Fibroblast of lung (primary cell): Measurements from ENCODE around the gene ITGA2. TPM values are rescaled to one million over a fixed set of nuclear protein-coding genes. Genes with fewer than 3 reads are reported as not detected.
A peak's percentile ranks its signal among the peaks of the same experiment; 100 is the strongest.

Experiments used
- DNase-seq, 2 donors: peaks; one replicate each; pipeline versions ENCODE4 v3.0.0 to v3.0.0-alpha.2; 2010; ENCODE audit warnings: low read depth in 2 of 2
- H2AFZ ChIP-seq: 2 replicates; pipeline ENCODE4 v1.5.1; 2012; ENCODE audit warnings: low read length, control low read depth, inconsistent platforms
- H3K27ac ChIP-seq: 2 replicates; pipeline ENCODE4 v1.5.1; 2011; ENCODE audit warnings: low read length, control low read depth; ENCODE audit not compliant: insufficient read depth
- H3K27me3 ChIP-seq: 2 replicates; pipeline ENCODE4 v1.5.1; 2011; ENCODE audit warnings: mild to moderate bottlenecking, low read length; ENCODE audit not compliant: control insufficient read depth, insufficient read depth
- H3K36me3 ChIP-seq: 2 replicates; pipeline ENCODE4 v1.5.1; 2011; ENCODE audit warnings: low read length; ENCODE audit not compliant: control insufficient read depth, insufficient read depth
- H3K4me1 ChIP-seq: 2 replicates; pipeline ENCODE4 v1.5.1; 2011; ENCODE audit warnings: low read length; ENCODE audit not compliant: control insufficient read depth, insufficient read depth; ENCODE audit errors: extremely low read depth
- H3K4me2 ChIP-seq: 2 replicates; pipeline ENCODE4 v1.5.1; 2011; ENCODE audit warnings: low read length, control low read depth; ENCODE audit not compliant: insufficient read depth; ENCODE audit errors: extremely low read depth
- H3K4me3 ChIP-seq, 4 experiments: fragments of 200-600 bp in 1 of 4; sonication (generic) in 1 of 4; replicated peaks in 1 of 4; 2 replicates each; pipeline ENCODE4 v1.5.1; 2011 to 2016; ENCODE audit warnings: low read length in 4 of 4, low read depth in 3 of 4, mild to moderate bottlenecking in 3 of 4, control low read depth in 2 of 4, inconsistent platforms in 1 of 4, mixed read lengths in 1 of 4; ENCODE audit not compliant: insufficient read depth in 1 of 4; ENCODE audit errors: control extremely low read depth in 1 of 4
- H3K79me2 ChIP-seq: 2 replicates; pipeline ENCODE4 v1.5.1; 2012; ENCODE audit warnings: mild to moderate bottlenecking, low read length, inconsistent platforms; ENCODE audit not compliant: control insufficient read depth, insufficient read depth
- H3K9ac ChIP-seq: 2 replicates; pipeline ENCODE4 v1.5.1; 2011; ENCODE audit warnings: mild to moderate bottlenecking, low read length, control low read depth; ENCODE audit not compliant: insufficient read depth
- H3K9me3 ChIP-seq: 2 replicates; pipeline ENCODE4 v1.5.1; 2012; ENCODE audit warnings: low read depth, low read length; ENCODE audit not compliant: control insufficient read depth, insufficient read depth
- H4K20me1 ChIP-seq: 2 replicates; pipeline ENCODE4 v1.5.1; 2011; ENCODE audit warnings: low read length; ENCODE audit not compliant: control insufficient read depth, insufficient read depth; ENCODE audit errors: extremely low read depth
- EZH2 ChIP-seq: IDR thresholded peaks from 2 replicates; pipeline ENCODE4 v1.5.1; 2012; ENCODE audit warnings: low read length, control low read depth, mild to moderate bottlenecking; ENCODE audit errors: missing control alignments
- polyA plus RNA-seq, 2 donors: library from polyadenylated mRNA; depleted of rRNA in 1 of 2; stranded (reverse) in 1 of 2; unstranded in 1 of 2; fragments of >200 nt; gene quantifications; 2 replicates each; pipeline ENCODE4 v1.2.1, GENCODE V29; 2011 to 2012; ENCODE audit warnings: missing spikeins in 1 of 2
- total RNA-seq: library from RNA; depleted of rRNA; stranded (reverse); fragments of >200 nt; gene quantifications from 2 replicates; pipeline ENCODE4 v1.2.1, GENCODE V29; 2014
- TF ChIP-seq, protein P1 (sequence below), 2 donors: IDR thresholded peaks in 1 of 2; conservative IDR thresholded peaks in 1 of 2; 1 replicate in 1 of 2; 2 replicates in 1 of 2; pipeline ENCODE4 v1.5.1; 2011 to 2012; ENCODE audit warnings: low read length in 2 of 2, control low read depth in 1 of 2, inconsistent platforms in 1 of 2, low read depth in 1 of 2, mild to moderate bottlenecking in 1 of 2

Gene ITGA2
- total and polyA plus RNA-seq, 2 donors (not counting 1 experiment from before 2014, with no cell fraction given), result 9.4 to 75.5 TPM

DNA sequence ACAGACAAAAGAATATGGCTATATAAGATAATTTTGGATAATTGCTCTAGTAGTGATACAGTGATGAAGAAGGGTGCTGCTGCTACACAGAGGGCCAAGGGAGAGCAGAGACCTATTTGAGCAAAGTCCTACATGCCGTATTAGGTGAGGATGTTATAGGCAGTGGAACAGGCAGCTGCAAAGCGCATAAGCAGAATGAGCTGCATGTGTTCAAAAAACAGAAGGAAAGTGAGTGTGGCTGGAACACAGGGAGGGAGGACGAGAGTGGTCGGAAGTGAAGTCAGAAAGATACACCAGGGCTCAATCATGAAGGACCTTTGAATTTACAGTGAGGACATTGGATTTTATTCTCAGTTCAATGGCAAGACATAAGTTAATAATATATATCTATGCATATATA is 35.4 kb downstream of the ITGA2 start:
- no peak overlapping the region for H3K9ac ChIP-seq
- DNase-seq, result no peak
- peak overlapping the region in 2 of 4 experiments; percentile 7 to 27 for H3K4me3 ChIP-seq
- H3K9me3 ChIP-seq, result no peaks in the 10 kb centered on the region
- H3K4me1 ChIP-seq, result peaks cover 20% of the 10 kb centered on the region
- TF ChIP-seq, protein P1, sequence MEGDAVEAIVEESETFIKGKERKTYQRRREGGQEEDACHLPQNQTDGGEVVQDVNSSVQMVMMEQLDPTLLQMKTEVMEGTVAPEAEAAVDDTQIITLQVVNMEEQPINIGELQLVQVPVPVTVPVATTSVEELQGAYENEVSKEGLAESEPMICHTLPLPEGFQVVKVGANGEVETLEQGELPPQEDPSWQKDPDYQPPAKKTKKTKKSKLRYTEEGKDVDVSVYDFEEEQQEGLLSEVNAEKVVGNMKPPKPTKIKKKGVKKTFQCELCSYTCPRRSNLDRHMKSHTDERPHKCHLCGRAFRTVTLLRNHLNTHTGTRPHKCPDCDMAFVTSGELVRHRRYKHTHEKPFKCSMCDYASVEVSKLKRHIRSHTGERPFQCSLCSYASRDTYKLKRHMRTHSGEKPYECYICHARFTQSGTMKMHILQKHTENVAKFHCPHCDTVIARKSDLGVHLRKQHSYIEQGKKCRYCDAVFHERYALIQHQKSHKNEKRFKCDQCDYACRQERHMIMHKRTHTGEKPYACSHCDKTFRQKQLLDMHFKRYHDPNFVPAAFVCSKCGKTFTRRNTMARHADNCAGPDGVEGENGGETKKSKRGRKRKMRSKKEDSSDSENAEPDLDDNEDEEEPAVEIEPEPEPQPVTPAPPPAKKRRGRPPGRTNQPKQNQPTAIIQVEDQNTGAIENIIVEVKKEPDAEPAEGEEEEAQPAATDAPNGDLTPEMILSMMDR (conservative IDR thresholded peaks at IDR 0.05 in 1 of 2, IDR thresholded peaks at IDR 0.05 in 1 of 2; ENCODE audit: low read depth in 1 of 2, low read length in 2 of 2), result no peak
- TF ChIP-seq EZH2, result no peak
- peaks cover 2% of the 10 kb centered on the region for H3K36me3 ChIP-seq
- no peaks in the 10 kb centered on the region for H3K27me3 ChIP-seq
- H2AFZ ChIP-seq, result peak overlapping the region; percentile 18
- H3K79me2 ChIP-seq, result peaks cover 19% of the 10 kb centered on the region
- no peaks in the 10 kb centered on the region for H4K20me1 ChIP-seq
- peak overlapping the region; percentile 59 for H3K4me2 ChIP-seq
- peak overlapping the region; percentile 82 for H3K27ac ChIP-seq

DNA sequence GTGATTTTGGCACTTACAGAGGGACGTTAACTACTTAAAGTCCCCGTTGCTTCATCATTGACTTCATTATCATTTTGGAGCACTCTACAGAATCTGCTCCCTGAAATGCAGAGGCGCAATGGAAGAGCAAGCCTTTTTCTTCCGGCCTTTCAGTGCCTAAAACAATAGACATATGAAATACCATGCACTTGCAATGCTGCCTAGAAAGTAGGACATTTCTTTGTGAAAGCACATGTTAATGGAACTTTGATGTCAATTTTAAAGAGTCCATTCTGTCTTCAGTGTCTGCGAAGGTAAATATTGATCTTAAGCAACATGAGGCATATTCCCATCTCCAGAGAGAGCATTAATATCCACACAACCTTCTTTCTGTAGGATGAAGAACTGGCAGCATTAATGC is 36.3 kb downstream of the ITGA2 start:
- Histone ChIP-seq H3K27me3 (no peaks in the 10 kb centered on the region), H3K9me3 (no peaks in the 10 kb centered on the region), H3K79me2 (peaks cover 21% of the 10 kb centered on the region)

DNA sequence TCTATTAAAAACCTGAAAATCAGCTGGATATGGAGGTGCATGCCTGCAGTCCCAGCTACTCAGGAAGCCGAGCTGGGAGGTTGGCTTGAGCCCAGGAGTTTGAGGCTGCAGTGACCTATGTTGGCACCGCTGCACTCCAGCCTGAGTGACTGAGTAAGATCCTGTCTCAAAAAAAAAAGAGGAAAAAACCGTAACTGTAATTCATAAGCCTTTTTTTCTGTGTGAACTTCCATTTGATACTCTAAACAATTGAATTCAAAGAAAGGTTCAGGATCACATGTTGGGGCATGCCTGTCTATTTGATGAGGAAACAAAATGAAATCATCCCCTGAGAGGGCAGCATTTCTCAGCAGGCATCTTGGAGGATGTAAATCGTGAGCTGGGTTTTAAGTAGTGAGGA is 38.8 kb downstream of the ITGA2 start:
- H3K9me3 ChIP-seq, result no peaks in the 10 kb centered on the region
- peaks cover 33% of the 10 kb centered on the region for H3K4me1 ChIP-seq
- H3K36me3 ChIP-seq, result peaks cover 2% of the 10 kb centered on the region
- no peaks in the 10 kb centered on the region for H3K27me3 ChIP-seq
- H4K20me1 ChIP-seq, result no peaks in the 10 kb centered on the region
- H2AFZ ChIP-seq, result no peak overlapping the region
- DNase-seq, result peak; percentile 83 to 84
- H3K27ac ChIP-seq, result peak overlapping the region; percentile 67
- H3K79me2 ChIP-seq, result peaks cover 20% of the 10 kb centered on the region
- no peak for TF ChIP-seq EZH2
- TF ChIP-seq, protein P1 (conservative IDR thresholded peaks at IDR 0.05 in 1 of 2, IDR thresholded peaks at IDR 0.05 in 1 of 2; ENCODE audit: low read depth in 1 of 2, low read length in 2 of 2), result no peak
- no peak overlapping the region for H3K4me3 ChIP-seq
- no peak overlapping the region for H3K9ac ChIP-seq
- H3K4me2 ChIP-seq, result no peak overlapping the region

More for the DNA sequence above, 36.3 kb downstream of the ITGA2 start:
- no peak overlapping the region for H3K9ac ChIP-seq
- peaks cover 22% of the 10 kb centered on the region for H3K4me1 ChIP-seq
- no peak for DNase-seq
- no peak overlapping the region for H3K4me3 ChIP-seq
- peak overlapping the region; percentile 12 for H2AFZ ChIP-seq
- H3K36me3 ChIP-seq, result peaks cover 2% of the 10 kb centered on the region
- peak overlapping the region; percentile 37 for H3K27ac ChIP-seq
- H3K4me2 ChIP-seq, result no peak overlapping the region
- TF ChIP-seq, protein P1 (conservative IDR thresholded peaks at IDR 0.05 in 1 of 2, IDR thresholded peaks at IDR 0.05 in 1 of 2; ENCODE audit: low read depth in 1 of 2, low read length in 2 of 2), result no peak
- no peak for TF ChIP-seq EZH2
- H4K20me1 ChIP-seq, result no peaks in the 10 kb centered on the region
